WI38 (cell line): ENCODE measurements around the gene FOXL1.
"Not testable (repeated sequence)": the region's sequence is repeated elsewhere in the genome, so short reads cannot be mapped to it uniquely, and the experiment has no call there.

ENCODE experiments used
- H3K4me3 ChIP-seq: 2 replicates; pipeline ENCODE4 v1.5.1; 2011; ENCODE audit warnings: low read depth, mild to moderate bottlenecking, control low read depth, low read length
- CTCF ChIP-seq: IDR thresholded peaks from 2 replicates; pipeline ENCODE4 v1.5.1; 2012; ENCODE audit warnings: low read depth, mild to moderate bottlenecking, control low read depth, low read length

The FOXL1 gene

DNA sequence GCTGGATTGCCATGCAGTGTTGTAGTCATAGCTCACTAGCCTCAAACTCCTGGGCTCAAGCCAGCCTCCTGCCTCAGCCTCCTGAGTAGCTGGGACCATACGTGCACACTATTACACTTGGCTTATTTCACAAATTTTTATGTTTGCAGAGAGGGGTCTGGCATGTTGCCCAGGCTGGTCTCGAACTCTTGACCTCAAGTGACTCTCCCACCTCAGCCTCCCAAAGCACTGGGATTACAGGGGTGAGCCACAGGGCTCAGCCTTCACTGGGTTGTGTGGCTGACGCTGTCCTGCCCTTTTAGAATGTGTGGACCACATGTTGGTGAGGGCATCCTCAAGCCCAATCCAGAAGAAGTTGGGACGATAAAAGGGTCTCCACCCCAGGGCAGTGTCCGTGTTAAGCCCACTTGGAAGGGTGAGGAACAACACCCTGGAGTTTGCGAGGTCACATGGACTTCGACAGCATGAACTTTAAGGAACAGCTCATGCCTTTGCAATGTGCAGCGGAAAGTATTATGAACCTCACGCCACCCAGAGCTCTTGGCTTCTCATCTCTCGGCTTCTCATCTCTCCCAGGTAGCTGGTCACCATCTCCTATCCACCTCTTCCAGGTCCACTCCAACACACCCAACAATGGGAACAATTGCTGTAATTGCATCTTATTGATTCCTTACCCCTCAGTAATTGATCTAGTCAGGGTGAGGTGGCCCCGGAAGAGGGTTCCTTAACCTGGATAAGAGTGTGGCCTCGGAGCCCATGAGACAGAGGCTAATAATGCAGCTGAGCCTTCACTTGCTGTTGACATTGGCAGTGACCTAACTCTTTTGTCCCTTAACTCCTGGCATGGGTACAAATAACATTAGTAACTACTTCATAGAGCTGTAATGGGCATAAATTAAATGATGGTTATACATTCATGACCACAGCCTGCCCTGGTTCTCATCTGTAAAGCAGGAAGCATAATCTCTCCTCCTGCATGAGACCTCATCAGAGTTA, 6.7 kb downstream of the FOXL1 start:
- H3K4me3 ChIP-seq: peak overlapping the region; percentile 35
- no peak for TF ChIP-seq CTCF

GRCh38 chr16:86585821-86586611, 7.7 kb downstream of the FOXL1 start:
- TF ChIP-seq CTCF: no peak
- peak overlapping the region; percentile 35 for H3K4me3 ChIP-seq

- H3K4me3 ChIP-seq: no peak overlapping the region
- no peak for TF ChIP-seq CTCF
Observed at GRCh38 chr16:86587487-86587886, 9.1 kb downstream of the FOXL1 start.

DNA sequence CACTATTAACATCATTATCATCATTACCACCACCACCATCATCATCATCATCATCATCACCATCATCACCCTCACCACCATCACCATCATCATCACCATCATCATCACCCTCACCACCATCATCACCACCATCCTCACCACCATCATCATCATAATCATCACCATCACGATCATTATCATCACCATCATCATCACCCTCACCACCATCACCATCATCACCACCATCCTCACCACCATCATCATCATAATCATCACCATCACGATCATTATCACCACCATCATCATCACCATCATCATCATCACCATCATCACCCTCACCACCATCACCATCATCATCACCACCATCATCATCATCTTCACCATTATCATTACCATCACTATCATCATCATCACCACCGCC, 9.6 kb downstream of the FOXL1 start:
- H3K4me3 ChIP-seq: not testable (repeated sequence)

DNA sequence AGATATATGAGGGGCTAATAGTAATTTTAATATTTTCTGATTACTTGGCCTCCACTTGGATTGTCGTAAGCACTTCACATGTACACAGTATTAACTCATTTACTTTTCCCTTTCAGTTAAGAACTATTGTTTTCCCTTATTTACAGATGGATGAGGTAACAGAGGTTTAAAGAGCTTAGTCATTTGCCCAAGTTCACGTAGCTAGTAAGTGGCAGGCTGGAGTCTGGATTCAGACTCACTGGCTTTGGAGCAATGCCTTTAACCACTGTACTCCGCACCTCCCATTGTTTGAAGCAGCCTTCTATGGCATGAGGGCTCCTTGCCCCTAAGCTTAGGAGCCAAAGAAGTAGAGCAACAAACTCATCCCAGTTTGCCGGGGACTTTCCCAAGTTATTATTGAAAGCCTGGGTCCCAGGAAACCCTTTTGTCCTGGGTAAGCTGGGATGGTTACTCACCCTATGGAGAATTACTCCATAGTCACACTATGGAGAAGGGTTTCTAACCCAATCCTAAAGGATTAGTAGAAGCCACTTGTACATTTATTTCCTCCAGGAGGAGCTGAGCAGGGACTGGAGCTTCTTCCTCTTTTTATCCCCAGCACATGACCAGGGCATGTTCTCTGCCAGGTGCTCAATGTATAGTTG, 12.3 kb downstream of the FOXL1 start:
- no peak overlapping the region for H3K4me3 ChIP-seq
- TF ChIP-seq CTCF: no peak

GRCh38 chr16:86591270-86591669, 12.9 kb downstream of the FOXL1 start:
- no peak for TF ChIP-seq CTCF
- H3K4me3 ChIP-seq: no peak overlapping the region

GRCh38 chr16:86593913-86594620, 15.7 kb downstream of the FOXL1 start:
- no peak overlapping the region for H3K4me3 ChIP-seq
- no peak for TF ChIP-seq CTCF
